SK-N-SH (cell line): ENCODE measurements around the gene CEP131.

Source experiments
- CHD2 ChIP-seq: fragments of 150-350 bp; IDR thresholded peaks from 2 replicates; pipeline ENCODE4 v1.6.1; 2018; ENCODE audit warnings: low read length; ENCODE audit not compliant: partially characterized antibody
- ELF1 ChIP-seq: IDR thresholded peaks from 2 replicates; pipeline ENCODE4 v1.4.0; 2012
- EP300 ChIP-seq, 2 experiments: IDR thresholded peaks; 2 replicates each; pipeline versions ENCODE4 v1.4.0 to v1.6.1; 2012; ENCODE audit warnings: borderline replicate concordance in 1 of 2, low read depth in 1 of 2, low read length in 1 of 2
- EZH2phosphoT487 ChIP-seq: fragments of 200-600 bp; sonication (generic); IDR thresholded peaks from 2 replicates; pipeline ENCODE4 v1.6.1; 2017; ENCODE audit warnings: low read depth, mixed run types, mild to moderate bottlenecking, antibody characterized with exemption, moderate library complexity, borderline replicate concordance
- FOSL2 ChIP-seq: IDR thresholded peaks from 2 replicates; pipeline ENCODE4 v1.4.0; 2012; ENCODE audit warnings: low read depth, mild to moderate bottlenecking, moderate library complexity, borderline replicate concordance
- MAX ChIP-seq: IDR thresholded peaks from 2 replicates; pipeline ENCODE4 v1.4.0; 2012; ENCODE audit warnings: low read depth
- POLR2AphosphoS5 ChIP-seq: IDR thresholded peaks from 2 replicates; pipeline ENCODE4 v1.6.1; 2012; ENCODE audit warnings: low read depth, low read length
- RAD21 ChIP-seq: IDR thresholded peaks from 2 replicates; pipeline ENCODE4 v1.6.1; 2012; ENCODE audit warnings: mild to moderate bottlenecking, low read length
- SMC3 ChIP-seq: IDR thresholded peaks from 2 replicates; pipeline ENCODE4 v1.6.1; 2012; ENCODE audit warnings: low read depth, low read length, improper control_type of control experiment
- TF ChIP-seq, protein P1 (sequence below): fragments of 200-600 bp; sonication (generic); IDR thresholded peaks from 2 replicates; pipeline ENCODE4 v1.6.1; 2017; ENCODE audit warnings: antibody characterized with exemption, mild to moderate bottlenecking, moderate library complexity
- TF ChIP-seq, protein P2 (sequence below): IDR thresholded peaks from 2 replicates; pipeline ENCODE4; 2012
- TF ChIP-seq, protein P3 (sequence below): IDR thresholded peaks from 2 replicates; pipeline ENCODE4 v1.4.0; 2012; ENCODE audit warnings: low read depth, borderline replicate concordance

DNA sequence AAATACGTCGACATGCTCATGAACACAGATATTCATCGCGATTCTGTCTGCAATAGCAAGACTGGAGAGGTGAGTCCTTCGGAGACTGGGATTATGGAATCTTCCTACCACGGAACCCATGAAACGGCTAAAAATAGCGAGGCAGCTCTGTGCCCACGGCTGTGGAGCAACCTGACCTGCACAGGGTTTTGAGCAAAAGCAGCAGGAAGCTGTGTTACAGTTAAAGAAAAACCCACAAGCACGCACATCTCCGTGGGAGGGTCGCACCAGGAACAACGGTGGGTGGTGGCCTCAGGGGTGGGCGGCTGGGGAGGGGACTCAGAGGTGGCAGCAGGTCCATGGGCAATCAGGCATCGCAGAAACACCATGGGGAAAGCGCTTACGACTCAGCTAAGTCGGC, 47.5 kb upstream of the CEP131 start:
- TF ChIP-seq, protein P1, sequence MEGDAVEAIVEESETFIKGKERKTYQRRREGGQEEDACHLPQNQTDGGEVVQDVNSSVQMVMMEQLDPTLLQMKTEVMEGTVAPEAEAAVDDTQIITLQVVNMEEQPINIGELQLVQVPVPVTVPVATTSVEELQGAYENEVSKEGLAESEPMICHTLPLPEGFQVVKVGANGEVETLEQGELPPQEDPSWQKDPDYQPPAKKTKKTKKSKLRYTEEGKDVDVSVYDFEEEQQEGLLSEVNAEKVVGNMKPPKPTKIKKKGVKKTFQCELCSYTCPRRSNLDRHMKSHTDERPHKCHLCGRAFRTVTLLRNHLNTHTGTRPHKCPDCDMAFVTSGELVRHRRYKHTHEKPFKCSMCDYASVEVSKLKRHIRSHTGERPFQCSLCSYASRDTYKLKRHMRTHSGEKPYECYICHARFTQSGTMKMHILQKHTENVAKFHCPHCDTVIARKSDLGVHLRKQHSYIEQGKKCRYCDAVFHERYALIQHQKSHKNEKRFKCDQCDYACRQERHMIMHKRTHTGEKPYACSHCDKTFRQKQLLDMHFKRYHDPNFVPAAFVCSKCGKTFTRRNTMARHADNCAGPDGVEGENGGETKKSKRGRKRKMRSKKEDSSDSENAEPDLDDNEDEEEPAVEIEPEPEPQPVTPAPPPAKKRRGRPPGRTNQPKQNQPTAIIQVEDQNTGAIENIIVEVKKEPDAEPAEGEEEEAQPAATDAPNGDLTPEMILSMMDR: no peak
- TF ChIP-seq RAD21: no peak
- no peak for TF ChIP-seq CHD2
- TF ChIP-seq EP300 (IDR thresholded peaks at IDR 0.05; ENCODE audit: borderline replicate concordance in 1 of 2, low read depth in 1 of 2, low read length in 1 of 2): no peak
- no peak for TF ChIP-seq POLR2AphosphoS5
- TF ChIP-seq, protein P2, sequence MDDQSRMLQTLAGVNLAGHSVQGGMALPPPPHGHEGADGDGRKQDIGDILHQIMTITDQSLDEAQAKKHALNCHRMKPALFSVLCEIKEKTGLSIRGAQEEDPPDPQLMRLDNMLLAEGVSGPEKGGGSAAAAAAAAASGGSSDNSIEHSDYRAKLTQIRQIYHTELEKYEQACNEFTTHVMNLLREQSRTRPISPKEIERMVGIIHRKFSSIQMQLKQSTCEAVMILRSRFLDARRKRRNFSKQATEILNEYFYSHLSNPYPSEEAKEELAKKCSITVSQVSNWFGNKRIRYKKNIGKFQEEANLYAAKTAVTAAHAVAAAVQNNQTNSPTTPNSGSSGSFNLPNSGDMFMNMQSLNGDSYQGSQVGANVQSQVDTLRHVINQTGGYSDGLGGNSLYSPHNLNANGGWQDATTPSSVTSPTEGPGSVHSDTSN: no peak
- no peak for TF ChIP-seq ELF1
- no peak for TF ChIP-seq FOSL2
- TF ChIP-seq, protein P3, sequence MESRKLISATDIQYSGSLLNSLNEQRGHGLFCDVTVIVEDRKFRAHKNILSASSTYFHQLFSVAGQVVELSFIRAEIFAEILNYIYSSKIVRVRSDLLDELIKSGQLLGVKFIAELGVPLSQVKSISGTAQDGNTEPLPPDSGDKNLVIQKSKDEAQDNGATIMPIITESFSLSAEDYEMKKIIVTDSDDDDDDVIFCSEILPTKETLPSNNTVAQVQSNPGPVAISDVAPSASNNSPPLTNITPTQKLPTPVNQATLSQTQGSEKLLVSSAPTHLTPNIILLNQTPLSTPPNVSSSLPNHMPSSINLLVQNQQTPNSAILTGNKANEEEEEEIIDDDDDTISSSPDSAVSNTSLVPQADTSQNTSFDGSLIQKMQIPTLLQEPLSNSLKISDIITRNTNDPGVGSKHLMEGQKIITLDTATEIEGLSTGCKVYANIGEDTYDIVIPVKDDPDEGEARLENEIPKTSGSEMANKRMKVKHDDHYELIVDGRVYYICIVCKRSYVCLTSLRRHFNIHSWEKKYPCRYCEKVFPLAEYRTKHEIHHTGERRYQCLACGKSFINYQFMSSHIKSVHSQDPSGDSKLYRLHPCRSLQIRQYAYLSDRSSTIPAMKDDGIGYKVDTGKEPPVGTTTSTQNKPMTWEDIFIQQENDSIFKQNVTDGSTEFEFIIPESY: no peak
- no peak for TF ChIP-seq MAX
- TF ChIP-seq EZH2phosphoT487: no peak
- TF ChIP-seq SMC3: no peak
